GDM1 (cell line): ENCODE results near the gene LUZP4.
"Not testable (repeated sequence)": the region's sequence is repeated elsewhere in the genome, so short reads cannot be mapped to it uniquely, and the experiment has no call there.

ENCODE experiments used
- DNase-seq: peaks from one replicate; lab custom pipeline; 2025; lab: John Stamatoyannopoulos, UW

The LUZP4 gene

DNA sequence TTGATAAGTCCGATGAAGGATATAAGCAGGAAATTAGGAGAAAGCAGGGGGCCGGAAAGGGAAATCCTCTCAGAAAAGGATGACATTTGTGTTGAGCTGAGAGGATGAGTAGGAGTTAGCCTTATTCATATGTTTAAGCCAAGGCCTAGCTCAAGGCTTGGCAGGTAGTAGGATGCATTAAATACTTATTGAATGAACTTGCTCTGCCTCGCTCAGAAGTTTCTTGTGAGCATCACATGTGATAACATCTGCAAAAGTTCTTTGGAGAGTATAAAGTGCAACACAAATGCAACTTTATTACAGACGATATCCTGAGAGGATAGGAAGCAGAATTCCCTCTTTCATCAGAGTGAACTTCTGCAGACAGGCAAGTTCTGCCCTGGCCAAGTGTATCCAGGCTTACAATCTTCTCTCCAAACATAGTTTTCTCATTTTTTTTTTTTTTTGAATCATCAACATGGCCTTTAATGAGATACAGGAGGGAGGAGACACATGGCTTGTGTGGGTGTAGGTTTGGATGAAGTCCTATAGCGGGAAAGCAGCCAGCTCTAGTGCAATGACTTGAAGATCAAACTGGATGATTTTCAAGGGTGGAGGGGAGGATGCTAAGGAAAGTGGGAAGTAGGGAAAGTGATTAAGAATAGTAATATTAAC, 48.1 kb downstream of the LUZP4 start:
- DNase-seq = no peak

DNA sequence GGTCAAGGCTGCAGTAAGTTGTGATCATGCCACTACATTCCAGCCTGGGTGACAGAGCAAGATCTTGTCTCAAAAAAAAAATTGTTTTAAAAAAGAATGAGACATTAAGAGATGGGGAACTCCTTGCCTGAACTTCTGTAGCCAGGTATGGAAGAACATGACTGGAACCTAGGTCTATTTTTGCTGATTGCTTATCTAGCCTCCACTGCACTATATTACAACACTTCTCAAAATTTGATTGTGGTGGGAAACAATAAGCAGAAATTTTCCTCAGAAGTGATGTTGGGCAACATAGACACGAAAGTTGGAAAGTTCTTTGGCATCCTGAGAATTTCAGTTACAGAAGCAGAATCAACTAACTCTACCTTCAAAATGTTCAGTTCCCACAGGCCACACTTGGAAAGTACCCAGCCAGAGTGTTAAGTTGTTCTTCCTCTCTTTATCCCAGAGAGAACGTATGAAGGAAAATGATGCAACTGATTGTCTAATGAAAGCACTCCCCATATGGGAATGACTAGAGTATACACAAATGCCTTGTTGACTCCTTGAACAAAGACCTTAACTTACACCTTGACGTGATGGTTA, 50.0 kb downstream of the LUZP4 start:
- DNase-seq = no peak

GRCh38 chrX:115341421-115341820, 51.9 kb downstream of the LUZP4 start:
- DNase-seq = no peak

GRCh38 chrX:115344885-115345614, 55.5 kb downstream of the LUZP4 start:
- no peak for DNase-seq

GRCh38 chrX:115345615-115346014, 56.1 kb downstream of the LUZP4 start:
- DNase-seq = no peak

DNA sequence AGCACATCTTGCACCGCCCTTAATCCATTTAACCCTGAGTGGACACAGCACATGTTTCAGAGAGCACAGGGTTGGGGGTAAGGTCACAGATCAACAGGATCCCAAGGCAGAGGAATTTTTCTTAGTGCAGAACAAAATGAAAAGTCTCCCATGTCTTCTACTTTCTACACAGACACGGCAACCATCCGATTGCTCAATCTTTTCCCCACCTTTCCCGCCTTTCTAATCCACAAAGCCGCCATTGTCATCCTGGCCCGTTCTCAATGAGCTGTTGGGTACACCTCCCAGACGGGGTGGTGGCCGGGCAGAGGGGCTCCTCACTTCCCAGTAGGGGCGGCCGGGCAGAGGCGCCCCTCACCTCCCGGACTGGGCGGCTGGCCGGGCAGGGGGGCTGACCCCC, 57.2 kb downstream of the LUZP4 start:
- DNase-seq = not testable (repeated sequence)

DNA sequence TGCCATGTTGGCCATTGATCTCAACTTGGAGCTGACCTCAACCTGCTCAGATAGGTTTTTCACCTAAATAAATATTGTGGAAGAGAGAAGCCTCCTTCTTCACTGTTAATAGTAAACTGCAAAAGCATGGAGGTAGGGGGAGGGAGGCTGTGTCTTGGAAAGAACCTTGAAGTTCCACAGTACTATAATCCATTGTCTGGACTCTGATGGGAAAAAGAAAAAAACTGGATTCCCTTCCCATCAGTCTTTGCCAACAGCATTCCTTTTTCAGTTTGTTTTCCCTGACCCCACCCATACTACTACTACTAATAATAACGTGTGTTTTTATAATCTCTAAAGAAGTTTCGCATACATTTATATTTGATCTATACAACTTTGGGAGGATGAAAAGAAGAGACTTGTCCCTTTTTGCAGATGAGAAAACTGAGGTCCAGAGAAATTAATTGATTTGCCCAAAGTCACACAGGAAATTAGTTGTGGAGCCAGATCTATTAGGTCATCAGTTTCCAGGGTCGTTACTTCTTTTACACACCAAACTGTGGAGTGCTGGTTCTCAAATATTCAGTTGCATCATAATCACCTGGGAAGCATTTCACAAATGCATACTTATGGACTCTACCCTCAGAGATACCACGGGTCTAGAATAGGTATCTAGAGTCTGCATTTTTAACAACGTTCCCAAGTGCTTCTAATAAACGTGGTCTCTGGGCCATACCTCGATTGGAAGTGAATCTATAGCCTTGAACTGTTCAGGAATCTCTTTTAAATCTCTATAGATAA, 59.1 kb downstream of the LUZP4 start:
- DNase-seq = no peak

DNA sequence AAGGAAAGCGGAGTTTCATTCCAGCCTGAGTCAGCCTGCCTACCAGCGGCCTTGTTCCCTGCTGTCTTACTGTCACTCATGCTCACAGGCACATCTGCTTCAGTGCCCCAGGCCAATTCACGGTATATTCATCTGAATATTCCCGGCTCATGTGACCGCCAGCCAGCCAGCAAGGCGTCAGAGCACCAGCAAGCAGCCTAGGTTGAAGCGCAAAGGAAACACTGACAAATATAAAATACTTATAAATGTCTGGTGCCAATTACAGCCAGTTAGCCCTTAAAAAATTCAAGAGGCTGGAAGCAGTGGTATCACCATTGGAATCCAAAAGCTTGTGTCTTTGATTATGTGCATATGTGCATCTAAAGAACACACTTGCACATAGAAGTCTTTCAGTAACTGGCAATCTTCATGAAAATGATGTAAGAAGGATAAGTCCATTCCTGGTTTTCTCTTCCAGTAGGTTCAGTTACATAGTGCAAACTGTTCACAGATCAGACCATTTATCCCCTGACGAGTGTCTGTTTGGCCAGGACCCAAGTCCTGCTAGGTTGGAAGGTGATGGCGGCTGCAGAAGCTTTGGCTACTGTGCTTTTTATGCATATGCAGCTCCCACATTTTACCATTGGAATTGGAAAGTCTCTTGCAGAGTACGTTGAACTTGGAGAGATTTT, 61.3 kb downstream of the LUZP4 start:
- DNase-seq = no peak

DNA sequence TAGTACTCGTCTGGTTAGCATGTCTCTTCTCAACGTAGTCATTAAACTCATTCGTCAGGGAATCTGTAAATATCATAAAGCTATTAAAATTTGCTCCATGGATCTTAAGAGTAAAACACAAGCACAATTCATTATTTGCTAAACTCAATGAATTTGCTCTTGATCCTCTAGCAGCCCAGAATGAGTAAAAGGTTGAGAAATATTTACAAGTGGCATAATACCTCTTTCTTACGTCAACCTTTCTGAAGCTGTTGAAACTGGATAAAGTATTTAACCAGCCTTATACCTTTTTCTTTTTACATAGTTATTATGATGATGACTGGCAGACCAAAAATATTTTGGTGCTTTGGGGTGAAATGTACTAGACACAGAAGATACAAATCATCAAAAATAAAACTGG, 66.9 kb downstream of the LUZP4 start:
- DNase-seq = no peak
